Activated naive CD8-positive, alpha-beta T cell treated with anti-CD3 and anti-CD28 coated beads, Interleukin-2, amount 50 U/mL, for 16 hours (primary cell): ENCODE results near the gene VKORC1L1.
"Not testable (repeated sequence)": the region's sequence is repeated elsewhere in the genome, so short reads cannot be mapped to it uniquely, and the experiment has no call there.

Source experiments
- DNase-seq: peaks from one replicate; pipeline ENCODE4 v3.0.0-alpha.2; 2020; ENCODE audit warnings: low read depth, low spot score

Gene VKORC1L1

GRCh38 chr7:65884983-65885382, 12.1 kb downstream of the VKORC1L1 start:
- DNase-seq, result not testable (repeated sequence)

- DNase-seq, result not testable (repeated sequence)
Observed at GRCh38 chr7:65885533-65885932, 12.7 kb downstream of the VKORC1L1 start.

- not testable (repeated sequence) for DNase-seq
Observed at GRCh38 chr7:65888434-65889156, 15.7 kb downstream of the VKORC1L1 start.

- not testable (repeated sequence) for DNase-seq
Observed at GRCh38 chr7:65889722-65890121, 16.8 kb downstream of the VKORC1L1 start.

- DNase-seq, result no peak
Observed at GRCh38 chr7:65892161-65892560, 19.3 kb downstream of the VKORC1L1 start.

GRCh38 chr7:65892835-65893234, 20.0 kb downstream of the VKORC1L1 start:
- DNase-seq, result no peak

GRCh38 chr7:65896279-65896870, 23.5 kb downstream of the VKORC1L1 start:
- no peak for DNase-seq

GRCh38 chr7:65897289-65897688, 24.4 kb downstream of the VKORC1L1 start:
- not testable (repeated sequence) for DNase-seq

- not testable (repeated sequence) for DNase-seq
Observed at GRCh38 chr7:65898677-65899447, 26.0 kb downstream of the VKORC1L1 start.

- no peak for DNase-seq
Observed at GRCh38 chr7:65902306-65902705, 29.4 kb downstream of the VKORC1L1 start.

- DNase-seq, result no peak
Observed at GRCh38 chr7:65907501-65908198, 34.8 kb downstream of the VKORC1L1 start.

- DNase-seq, result no peak
Observed at GRCh38 chr7:65910237-65910636, 37.4 kb downstream of the VKORC1L1 start.

- DNase-seq, result no peak
Observed at GRCh38 chr7:65912237-65912636, 39.4 kb downstream of the VKORC1L1 start.

- DNase-seq, result no peak
Observed at GRCh38 chr7:65915921-65916657, 43.2 kb downstream of the VKORC1L1 start.

- no peak for DNase-seq
Observed at GRCh38 chr7:65923316-65923715, 50.4 kb downstream of the VKORC1L1 start.

GRCh38 chr7:65924193-65924592, 51.3 kb downstream of the VKORC1L1 start:
- DNase-seq, result no peak

- no peak for DNase-seq
Observed at GRCh38 chr7:65925040-65925439, 52.2 kb downstream of the VKORC1L1 start.

GRCh38 chr7:65926588-65926987, 53.7 kb downstream of the VKORC1L1 start:
- no peak for DNase-seq

- no peak for DNase-seq
Observed at GRCh38 chr7:65927489-65928448, 54.9 kb downstream of the VKORC1L1 start.

- no peak for DNase-seq
Observed at GRCh38 chr7:65931685-65932084, 58.8 kb downstream of the VKORC1L1 start.
